ENCODE results near the gene NINL. TPM values are rescaled to one million over a fixed set of nuclear protein-coding genes. Genes with fewer than 3 reads are reported as not detected.
"Not testable (repeated sequence)": the region's sequence is repeated elsewhere in the genome, so short reads cannot be mapped to it uniquely, and the experiment has no call there.

Gene NINL
- total RNA-seq, 3 donors from 2014 or later (not counting 1 experiment from before 2014, with no cell fraction given): 3.1 to 6.9 (median 4.9) TPM

- Mint-ChIP-seq H3K4me1 (peaks cover 12 to 27% of the 10 kb centered on the region in 2 donors), H3K27me3 (ENCODE audit: low read depth in 2 of 2) (peaks cover 0 to 3% of the 10 kb centered on the region in 2 donors), H3K27ac (no peak overlapping the region), H3K4me3 (no peak overlapping the region), H3K36me3 (no peaks in the 10 kb centered on the region), H3K9me3 (no peaks in the 10 kb centered on the region)
- Histone ChIP-seq H3K27me3 (ENCODE audit: control insufficient read depth, insufficient read depth, low read length) (no peaks in the 10 kb centered on the region), H3K27ac (ENCODE audit: low read length) (no peak overlapping the region), H3K36me3 (ENCODE audit: control insufficient read depth, insufficient read depth, low read length) (no peaks in the 10 kb centered on the region), H3K9me3 (ENCODE audit: control insufficient read depth, insufficient read depth, low read length) (peaks cover 1% of the 10 kb centered on the region), H3K4me3 (ENCODE audit: low read length) (no peak overlapping the region), H3K4me1 (ENCODE audit: control insufficient read depth, insufficient read depth, low read length) (peaks cover 8% of the 10 kb centered on the region)
- TF ChIP-seq CTCF (IDR thresholded peaks at IDR 0.05): no peak
- 85% methylated on average over 6 of the region's 6 CpGs for WGBS (ENCODE audit: insufficient coverage)
- intact Hi-C loops (cut with micrococcal nuclease): no loop called here
- DNase-seq (no peak), ATAC-seq (no peak)
Observed at GRCh38 chr20:25553819-25554296, 31.5 kb downstream of the NINL start.

- H3K36me3 ChIP-seq (ENCODE audit: control insufficient read depth, insufficient read depth, low read length): no peaks in the 10 kb centered on the region
- no peak for TF ChIP-seq CTCF (IDR thresholded peaks at IDR 0.05)
- no peaks in the 10 kb centered on the region for H3K27me3 ChIP-seq (ENCODE audit: control insufficient read depth, insufficient read depth, low read length)
- Mint-ChIP-seq H3K9me3 (no peaks in the 10 kb centered on the region), H3K36me3 (no peaks in the 10 kb centered on the region), H3K27ac (no peak overlapping the region), H3K4me1 (peaks cover 12 to 35% of the 10 kb centered on the region in 2 donors), H3K27me3 (ENCODE audit: low read depth in 2 of 2) (peaks cover 0 to 3% of the 10 kb centered on the region in 2 donors), H3K4me3 (no peak overlapping the region)
- peaks cover 17% of the 10 kb centered on the region for H3K4me1 ChIP-seq (ENCODE audit: control insufficient read depth, insufficient read depth, low read length)
- 91% methylated on average over 4 of the region's 5 CpGs for WGBS (ENCODE audit: insufficient coverage)
- intact Hi-C loops (cut with micrococcal nuclease): no loop called here
- H3K4me3 ChIP-seq (ENCODE audit: low read length): no peak overlapping the region
- H3K27ac ChIP-seq (ENCODE audit: low read length): no peak overlapping the region
- no peak for DNase-seq
- H3K9me3 ChIP-seq (ENCODE audit: control insufficient read depth, insufficient read depth, low read length): peaks cover 9% of the 10 kb centered on the region
- ATAC-seq: no peak
Observed at GRCh38 chr20:25552977-25553376, 32.4 kb downstream of the NINL start.

GRCh38 chr20:25551413-25552215, 33.7 kb downstream of the NINL start:
- DNase-seq (no peak), ATAC-seq (no peak)
- Histone ChIP-seq H3K36me3 (ENCODE audit: control insufficient read depth, insufficient read depth, low read length) (no peaks in the 10 kb centered on the region), H3K4me3 (ENCODE audit: low read length) (no peak overlapping the region), H3K4me1 (ENCODE audit: control insufficient read depth, insufficient read depth, low read length) (peaks cover 18% of the 10 kb centered on the region), H3K9me3 (ENCODE audit: control insufficient read depth, insufficient read depth, low read length) (peaks cover 9% of the 10 kb centered on the region), H3K27me3 (ENCODE audit: control insufficient read depth, insufficient read depth, low read length) (no peaks in the 10 kb centered on the region), H3K27ac (ENCODE audit: low read length) (no peak overlapping the region)
- H3K36me3 Mint-ChIP-seq: no peaks in the 10 kb centered on the region
- peaks cover 12 to 42% of the 10 kb centered on the region in 2 donors for H3K4me1 Mint-ChIP-seq
- whole genome bisulfite sequencing (ENCODE audit: insufficient coverage): 78% methylated on average over 5 of the region's 6 CpGs
- no peak overlapping the region for H3K4me3 Mint-ChIP-seq
- H3K27ac Mint-ChIP-seq: peak overlapping the region in 1 of 2 donors; percentile 22
- H3K9me3 Mint-ChIP-seq: no peaks in the 10 kb centered on the region
- peaks cover 0 to 3% of the 10 kb centered on the region in 2 donors for H3K27me3 Mint-ChIP-seq (ENCODE audit: low read depth in 2 of 2)
- no peak for TF ChIP-seq CTCF (IDR thresholded peaks at IDR 0.05)
- intact Hi-C loops (cut with micrococcal nuclease): no loop called here

GRCh38 chr20:25550645-25551337, 34.5 kb downstream of the NINL start:
- H3K4me3 Mint-ChIP-seq; DNase-seq; ATAC-seq; intact Hi-C loops (cut with micrococcal nuclease); H3K27me3 ChIP-seq (ENCODE audit: control insufficient read depth, insufficient read depth, low read length); H3K9me3 Mint-ChIP-seq; H3K36me3 Mint-ChIP-seq; H3K27me3 Mint-ChIP-seq (ENCODE audit: low read depth in 2 of 2); H3K4me3 ChIP-seq (ENCODE audit: low read length); H3K36me3 ChIP-seq (ENCODE audit: control insufficient read depth, insufficient read depth, low read length); H3K27ac ChIP-seq (ENCODE audit: low read length); H3K9me3 ChIP-seq (ENCODE audit: control insufficient read depth, insufficient read depth, low read length): not testable (repeated sequence)
- H3K4me1 ChIP-seq (ENCODE audit: control insufficient read depth, insufficient read depth, low read length): peaks cover 18% of the 10 kb centered on the region
- peaks cover 17 to 46% of the 10 kb centered on the region in 2 donors for H3K4me1 Mint-ChIP-seq
- H3K27ac Mint-ChIP-seq: peak overlapping the region; percentile 85 to 89
- 91% methylated on average over 5 of the region's 7 CpGs for WGBS (ENCODE audit: insufficient coverage)
